ENCODE measurements around the gene CHN2.

DNA sequence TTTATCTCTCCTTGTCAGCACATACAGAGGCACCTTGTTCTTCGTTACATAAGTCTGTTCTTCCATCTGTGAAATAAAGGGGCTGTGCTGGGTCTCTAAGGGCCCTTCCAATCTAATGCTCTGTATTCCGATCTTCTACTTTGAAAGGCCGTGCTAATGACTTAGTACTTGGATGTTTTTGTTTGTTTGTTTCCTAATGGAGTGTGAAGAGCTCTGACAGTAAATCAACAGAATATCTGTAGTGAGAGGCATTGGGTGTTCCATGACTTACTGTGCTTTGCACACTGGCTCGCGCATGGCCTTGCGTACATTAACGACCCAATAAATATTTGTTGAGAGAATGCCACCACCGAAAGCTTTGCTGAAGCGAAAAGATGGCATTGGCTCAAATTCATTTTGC, 162.1 kb downstream of the CHN2 start:
- TF ChIP-seq POLR2A (IDR thresholded peaks at IDR 0.05; ENCODE audit: borderline replicate concordance, extremely low read depth, insufficient read depth, insufficient read length) (no peak), CEBPB (IDR thresholded peaks at IDR 0.05; ENCODE audit: low read depth) (no peak)
- TF ChIP-seq, protein P1, sequence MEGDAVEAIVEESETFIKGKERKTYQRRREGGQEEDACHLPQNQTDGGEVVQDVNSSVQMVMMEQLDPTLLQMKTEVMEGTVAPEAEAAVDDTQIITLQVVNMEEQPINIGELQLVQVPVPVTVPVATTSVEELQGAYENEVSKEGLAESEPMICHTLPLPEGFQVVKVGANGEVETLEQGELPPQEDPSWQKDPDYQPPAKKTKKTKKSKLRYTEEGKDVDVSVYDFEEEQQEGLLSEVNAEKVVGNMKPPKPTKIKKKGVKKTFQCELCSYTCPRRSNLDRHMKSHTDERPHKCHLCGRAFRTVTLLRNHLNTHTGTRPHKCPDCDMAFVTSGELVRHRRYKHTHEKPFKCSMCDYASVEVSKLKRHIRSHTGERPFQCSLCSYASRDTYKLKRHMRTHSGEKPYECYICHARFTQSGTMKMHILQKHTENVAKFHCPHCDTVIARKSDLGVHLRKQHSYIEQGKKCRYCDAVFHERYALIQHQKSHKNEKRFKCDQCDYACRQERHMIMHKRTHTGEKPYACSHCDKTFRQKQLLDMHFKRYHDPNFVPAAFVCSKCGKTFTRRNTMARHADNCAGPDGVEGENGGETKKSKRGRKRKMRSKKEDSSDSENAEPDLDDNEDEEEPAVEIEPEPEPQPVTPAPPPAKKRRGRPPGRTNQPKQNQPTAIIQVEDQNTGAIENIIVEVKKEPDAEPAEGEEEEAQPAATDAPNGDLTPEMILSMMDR (IDR thresholded peaks at IDR 0.05 in 2 of 3, conservative IDR thresholded peaks at IDR 0.05 in 1 of 3; ENCODE audit: borderline replicate concordance in 1 of 3, insufficient read depth in 1 of 3, low read depth in 2 of 3, low read length in 2 of 3): no peak
- TF ChIP-seq, protein P2, sequence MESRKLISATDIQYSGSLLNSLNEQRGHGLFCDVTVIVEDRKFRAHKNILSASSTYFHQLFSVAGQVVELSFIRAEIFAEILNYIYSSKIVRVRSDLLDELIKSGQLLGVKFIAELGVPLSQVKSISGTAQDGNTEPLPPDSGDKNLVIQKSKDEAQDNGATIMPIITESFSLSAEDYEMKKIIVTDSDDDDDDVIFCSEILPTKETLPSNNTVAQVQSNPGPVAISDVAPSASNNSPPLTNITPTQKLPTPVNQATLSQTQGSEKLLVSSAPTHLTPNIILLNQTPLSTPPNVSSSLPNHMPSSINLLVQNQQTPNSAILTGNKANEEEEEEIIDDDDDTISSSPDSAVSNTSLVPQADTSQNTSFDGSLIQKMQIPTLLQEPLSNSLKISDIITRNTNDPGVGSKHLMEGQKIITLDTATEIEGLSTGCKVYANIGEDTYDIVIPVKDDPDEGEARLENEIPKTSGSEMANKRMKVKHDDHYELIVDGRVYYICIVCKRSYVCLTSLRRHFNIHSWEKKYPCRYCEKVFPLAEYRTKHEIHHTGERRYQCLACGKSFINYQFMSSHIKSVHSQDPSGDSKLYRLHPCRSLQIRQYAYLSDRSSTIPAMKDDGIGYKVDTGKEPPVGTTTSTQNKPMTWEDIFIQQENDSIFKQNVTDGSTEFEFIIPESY (IDR thresholded peaks at IDR 0.05; ENCODE audit: extremely low read depth, insufficient replicate concordance, low read length): no peak

All from HCT116 (cell line).